Measurements from ENCODE around the gene SSR3.
A peak's percentile ranks its signal among the peaks of the same experiment; 100 is the strongest.
"Not testable (repeated sequence)": the region's sequence is repeated elsewhere in the genome, so short reads cannot be mapped to it uniquely, and the experiment has no call there.

Gene SSR3

DNA sequence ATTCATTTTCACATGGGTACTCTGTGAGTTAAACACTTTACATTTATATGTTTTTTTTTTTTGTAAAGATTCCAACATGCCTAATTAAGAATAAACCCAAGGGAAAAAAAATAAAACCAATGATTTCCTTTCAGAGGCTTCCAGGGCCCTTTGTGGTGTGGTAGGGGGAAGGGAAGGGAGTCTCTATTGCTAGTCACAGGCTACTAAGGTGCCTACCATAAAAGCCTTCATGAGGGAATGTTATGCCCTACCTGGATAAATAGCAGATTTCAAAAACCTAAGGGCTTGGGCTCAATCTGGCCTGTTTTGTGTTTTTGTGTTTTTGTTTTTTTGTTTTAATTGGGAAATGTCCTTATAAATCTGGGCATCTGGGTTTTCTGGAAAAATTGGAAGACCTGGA lies 38.9 kb upstream of the SSR3 start:
- peaks cover 14% of the 10 kb centered on the region for H3K4me1 ChIP-seq

DNA sequence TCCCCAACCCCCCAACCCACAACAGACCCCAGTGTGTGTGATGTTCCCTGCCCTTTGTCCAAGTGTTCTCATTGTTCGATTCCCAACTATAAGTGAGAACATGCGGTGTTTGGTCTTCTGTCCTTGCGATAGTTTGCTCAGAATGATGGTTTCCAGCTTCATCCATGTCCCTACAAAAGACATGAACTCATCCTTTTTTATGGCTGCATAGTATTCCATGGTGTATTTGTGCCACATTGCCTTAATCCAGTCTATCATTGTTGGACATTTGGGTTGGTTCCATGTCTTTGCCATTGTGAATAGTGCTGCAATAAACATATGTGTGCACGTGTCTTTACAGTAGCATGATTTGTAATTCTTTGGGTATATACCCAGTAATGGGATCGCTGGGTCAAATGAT lies 34.9 kb upstream of the SSR3 start:
- H3K27me3 ChIP-seq, H4K20me1 ChIP-seq, H3K9me3 ChIP-seq, H3K4me3 ChIP-seq, H3K27ac ChIP-seq, H3K4me2 ChIP-seq, H3K36me3 ChIP-seq, H3K9ac ChIP-seq: not testable (repeated sequence)
- peaks cover 14% of the 10 kb centered on the region for H3K4me1 ChIP-seq

More for the DNA sequence above, 38.9 kb upstream of the SSR3 start:
- Histone ChIP-seq H3K27me3 (no peaks in the 10 kb centered on the region), H4K20me1 (no peaks in the 10 kb centered on the region), H3K27ac (no peak overlapping the region), H3K9me3 (no peaks in the 10 kb centered on the region), H3K9ac (no peak overlapping the region), H3K4me2 (peak overlapping the region; percentile 45), H3K36me3 (no peaks in the 10 kb centered on the region), H3K4me3 (no peak overlapping the region)
- TF ChIP-seq Cebpa-rat (IDR thresholded peaks at IDR 0.05): no peak

GRCh38 chr3:156587760-156588069 lies 32.8 kb upstream of the SSR3 start:
- Histone ChIP-seq H3K9me3 (no peaks in the 10 kb centered on the region), H4K20me1 (no peaks in the 10 kb centered on the region), H3K4me2 (no peak overlapping the region), H3K27me3 (no peaks in the 10 kb centered on the region), H3K36me3 (no peaks in the 10 kb centered on the region), H3K9ac (no peak overlapping the region), H3K4me3 (no peak overlapping the region), H3K4me1 (peaks cover 7% of the 10 kb centered on the region), H3K27ac (no peak overlapping the region)
- no peak for TF ChIP-seq Cebpa-rat (IDR thresholded peaks at IDR 0.05)

GRCh38 chr3:156586905-156587759 lies 32.2 kb upstream of the SSR3 start:
- no peak overlapping the region for H3K27ac ChIP-seq
- no peak overlapping the region for H3K9ac ChIP-seq
- H4K20me1 ChIP-seq: no peaks in the 10 kb centered on the region
- H3K4me2 ChIP-seq: no peak overlapping the region
- no peak overlapping the region for H3K4me3 ChIP-seq
- H3K36me3 ChIP-seq: no peaks in the 10 kb centered on the region
- peaks cover 7% of the 10 kb centered on the region for H3K4me1 ChIP-seq
- H3K9me3 ChIP-seq: no peaks in the 10 kb centered on the region
- H3K27me3 ChIP-seq: no peaks in the 10 kb centered on the region
- no peak for TF ChIP-seq Cebpa-rat (IDR thresholded peaks at IDR 0.05)

DNA sequence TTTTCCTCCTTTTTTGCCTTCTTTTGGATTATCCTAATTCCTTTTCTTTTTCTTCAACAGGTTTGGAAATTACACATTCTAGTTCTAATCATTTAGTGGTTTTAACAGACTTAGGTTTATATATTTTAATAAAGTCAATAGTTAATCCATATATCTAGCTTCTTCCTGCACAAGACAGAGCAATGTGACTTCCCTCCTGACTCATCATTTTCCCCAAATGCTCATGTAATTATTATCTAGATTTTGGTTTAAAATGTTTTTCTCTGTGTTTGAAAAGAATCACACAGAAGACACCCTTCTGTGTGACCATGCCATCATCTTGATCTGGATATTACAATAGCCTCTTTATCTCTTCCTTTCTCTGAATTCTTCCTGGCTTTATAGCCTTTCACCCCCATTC lies 28.6 kb upstream of the SSR3 start:
- Histone ChIP-seq H4K20me1 (no peaks in the 10 kb centered on the region), H3K27me3 (no peaks in the 10 kb centered on the region), H3K9me3 (no peaks in the 10 kb centered on the region), H3K4me3 (no peak overlapping the region), H3K27ac (no peak overlapping the region), H3K36me3 (no peaks in the 10 kb centered on the region), H3K4me2 (0 out of 2 replicates have a peak overlapping the region, but pooled peaks have one; percentile 8), H3K4me1 (peaks cover 19% of the 10 kb centered on the region), H3K9ac (no peak overlapping the region)
- no peak for TF ChIP-seq Cebpa-rat (IDR thresholded peaks at IDR 0.05)

DNA sequence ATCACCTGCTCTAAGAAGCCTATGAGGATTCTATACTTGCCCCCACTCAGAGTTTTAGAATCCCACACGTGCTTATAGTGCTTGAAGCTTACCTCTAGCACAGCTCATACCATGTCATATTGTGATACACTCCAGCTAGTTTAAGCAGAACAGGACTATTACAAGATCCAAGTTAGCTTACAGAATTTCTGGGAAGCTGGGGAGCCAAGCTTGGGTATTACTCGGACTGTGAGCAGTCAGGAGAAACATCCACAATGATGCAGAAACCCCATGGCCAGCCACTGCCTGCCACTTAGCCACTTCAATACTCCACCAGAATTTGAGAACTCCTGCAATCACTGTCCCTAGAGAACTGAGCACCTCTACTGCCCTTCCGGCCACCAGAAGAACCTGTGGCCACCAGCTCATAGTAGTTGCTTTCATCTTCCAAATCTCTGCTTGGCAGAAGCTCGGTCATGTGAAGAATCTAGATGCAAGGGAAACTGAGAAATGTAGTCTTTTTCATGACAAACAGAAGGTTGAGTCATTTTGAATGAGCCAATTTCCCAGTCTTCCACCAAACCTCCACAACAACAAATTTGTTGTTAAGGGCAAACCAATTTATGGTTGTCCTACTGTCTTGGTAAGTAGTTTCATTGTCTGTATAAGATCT lies 27.7 kb upstream of the SSR3 start:
- Histone ChIP-seq H3K9me3 (no peaks in the 10 kb centered on the region), H3K4me2 (0 out of 2 replicates have a peak overlapping the region, but pooled peaks have one; percentile 18), H4K20me1 (no peaks in the 10 kb centered on the region), H3K4me3 (no peak overlapping the region), H3K36me3 (no peaks in the 10 kb centered on the region), H3K27me3 (no peaks in the 10 kb centered on the region), H3K27ac (no peak overlapping the region), H3K9ac (no peak overlapping the region), H3K4me1 (peaks cover 19% of the 10 kb centered on the region)
- TF ChIP-seq Cebpa-rat (IDR thresholded peaks at IDR 0.05): no peak

DNA sequence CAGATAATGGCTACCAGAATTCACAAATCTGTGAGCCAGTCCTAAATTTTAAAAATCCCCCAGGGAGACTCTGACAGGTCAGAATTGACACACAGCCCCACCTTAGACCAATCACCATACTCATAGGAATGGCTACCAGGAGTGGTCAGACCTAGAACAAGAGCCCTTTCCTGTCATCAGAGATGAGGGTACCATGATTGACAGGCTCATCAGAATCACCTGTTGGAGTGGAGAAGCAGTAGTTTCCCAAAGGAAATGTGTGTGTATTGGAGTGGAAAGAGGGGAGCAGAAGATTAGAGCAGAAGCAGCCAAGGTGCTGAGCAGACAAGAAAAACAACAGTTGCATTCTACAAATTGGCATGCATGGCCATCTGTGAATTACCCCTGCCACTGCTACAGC lies 27.0 kb upstream of the SSR3 start:
- H3K27ac ChIP-seq: no peak overlapping the region
- no peaks in the 10 kb centered on the region for H3K9me3 ChIP-seq
- no peak overlapping the region for H3K4me3 ChIP-seq
- peaks cover 24% of the 10 kb centered on the region for H3K4me1 ChIP-seq
- H3K36me3 ChIP-seq: no peaks in the 10 kb centered on the region
- no peaks in the 10 kb centered on the region for H3K27me3 ChIP-seq
- no peaks in the 10 kb centered on the region for H4K20me1 ChIP-seq
- no peak overlapping the region for H3K4me2 ChIP-seq
- H3K9ac ChIP-seq: no peak overlapping the region
- no peak for TF ChIP-seq Cebpa-rat (IDR thresholded peaks at IDR 0.05)

DNA sequence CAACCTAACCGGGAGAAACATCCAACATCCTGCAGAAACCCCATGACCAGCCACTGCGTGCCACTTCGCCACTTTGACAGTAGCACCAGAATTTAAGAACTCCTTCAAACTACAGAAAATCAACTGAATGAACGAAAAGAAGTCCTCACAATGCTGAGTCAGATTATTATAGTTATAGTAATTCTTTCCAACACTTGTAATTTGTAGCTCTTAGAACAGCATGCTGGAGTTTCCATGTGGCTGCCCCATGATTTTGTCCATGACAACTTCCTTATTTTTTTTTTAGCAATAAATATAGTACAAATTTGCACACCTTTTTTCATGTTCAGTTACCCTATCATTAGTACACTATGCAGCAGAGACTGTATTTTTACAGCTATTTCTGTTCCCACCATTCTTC lies 26.1 kb upstream of the SSR3 start:
- Histone ChIP-seq H4K20me1 (no peaks in the 10 kb centered on the region), H3K36me3 (no peaks in the 10 kb centered on the region), H3K4me3 (no peak overlapping the region), H3K27ac (no peak overlapping the region), H3K9me3 (no peaks in the 10 kb centered on the region), H3K4me1 (peaks cover 33% of the 10 kb centered on the region), H3K4me2 (no peak overlapping the region), H3K27me3 (no peaks in the 10 kb centered on the region), H3K9ac (no peak overlapping the region)
- no peak for TF ChIP-seq Cebpa-rat (IDR thresholded peaks at IDR 0.05)

GRCh38 chr3:156579427-156579851 lies 24.5 kb upstream of the SSR3 start:
- peak overlapping the region; percentile 61 for H3K4me2 ChIP-seq
- TF ChIP-seq Cebpa-rat (IDR thresholded peaks at IDR 0.05): no peak
- H4K20me1 ChIP-seq: no peaks in the 10 kb centered on the region
- H3K27me3 ChIP-seq: no peaks in the 10 kb centered on the region
- peaks cover 33% of the 10 kb centered on the region for H3K4me1 ChIP-seq
- H3K9ac ChIP-seq: no peak overlapping the region
- no peak overlapping the region for H3K4me3 ChIP-seq
- H3K9me3 ChIP-seq: no peaks in the 10 kb centered on the region
- no peaks in the 10 kb centered on the region for H3K36me3 ChIP-seq
- no peak overlapping the region for H3K27ac ChIP-seq

DNA sequence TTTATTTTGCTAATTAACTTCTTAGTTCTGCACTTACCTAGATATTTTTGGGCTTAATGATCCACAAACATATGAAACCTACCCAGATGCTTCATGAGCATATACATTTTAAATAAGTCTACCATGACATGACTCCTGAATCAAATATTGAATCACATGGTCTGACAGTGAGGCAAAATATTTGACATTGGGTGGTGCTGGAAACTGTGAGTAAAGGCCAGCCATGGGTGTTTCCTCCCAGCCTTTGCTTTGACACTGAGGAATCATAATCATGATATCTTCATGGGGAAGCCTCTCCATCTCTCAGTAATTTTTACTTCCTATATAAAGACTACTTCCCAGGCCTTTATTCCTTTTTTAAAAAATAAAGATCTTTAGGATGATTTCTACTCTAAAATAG lies 22.8 kb upstream of the SSR3 start:
- Histone ChIP-seq H4K20me1 (no peaks in the 10 kb centered on the region), H3K9me3 (no peaks in the 10 kb centered on the region), H3K9ac (no peak overlapping the region), H3K27me3 (no peaks in the 10 kb centered on the region), H3K27ac (no peak overlapping the region), H3K36me3 (no peaks in the 10 kb centered on the region), H3K4me1 (peaks cover 26% of the 10 kb centered on the region), H3K4me3 (no peak overlapping the region), H3K4me2 (no peak overlapping the region)
- TF ChIP-seq Cebpa-rat (IDR thresholded peaks at IDR 0.05): no peak

All from BLaER1 (cell line).